GM23338 (cell line): Measurements from ENCODE around the gene CNTNAP2. TPM values are rescaled to one million over a fixed set of nuclear protein-coding genes. Genes with fewer than 3 reads are reported as not detected.

Experiments used
- ATAC-seq: fragments of 200-7000 bp; cut with Tn5 transposase; 3 replicates; pipeline ENCODE4 v1.9.1; 2020
- DNase-seq: peaks from one replicate; pipeline ENCODE4 v3.0.0-alpha.2; 2015; ENCODE audit warnings: low spot score
- H2AFZ ChIP-seq: fragments of 200-600 bp; sonication (generic); 2 replicates; pipeline ENCODE4 v1.8.0; 2016; ENCODE audit warnings: antibody characterized with exemption, mild to moderate bottlenecking, moderate library complexity
- H3F3A ChIP-seq: fragments of 200-600 bp; sonication (generic); replicated peaks from 2 replicates; pipeline ENCODE4 v1.8.0; 2017; ENCODE audit warnings: antibody characterized with exemption, mixed run types, low read depth
- H3K27ac ChIP-seq: fragments of 200-600 bp; sonication (generic); 2 replicates; pipeline ENCODE4 v1.6.1; 2016; ENCODE audit warnings: low read depth
- H3K27me3 ChIP-seq: fragments of 200-600 bp; sonication (generic); 2 replicates; pipeline ENCODE4 v1.8.0; 2016; ENCODE audit warnings: mild to moderate bottlenecking, mixed run types, moderate library complexity; ENCODE audit not compliant: insufficient read depth
- H3K36me3 ChIP-seq: fragments of 200-600 bp; sonication (generic); 2 replicates; pipeline ENCODE4 v1.8.0; 2016; ENCODE audit warnings: mild to moderate bottlenecking; ENCODE audit not compliant: insufficient read depth
- H3K4me1 ChIP-seq: fragments of 200-600 bp; sonication (generic); 2 replicates; pipeline ENCODE4 v1.8.0; 2016; ENCODE audit warnings: mild to moderate bottlenecking, moderate library complexity; ENCODE audit not compliant: insufficient read depth
- H3K4me2 ChIP-seq: fragments of 200-600 bp; sonication (generic); 2 replicates; pipeline ENCODE4 v1.7.1; 2017; ENCODE audit warnings: mixed run types
- H3K4me3 ChIP-seq: fragments of 200-600 bp; sonication (generic); 2 replicates; pipeline ENCODE4 v1.6.1; 2016; ENCODE audit warnings: mixed run types
- H3K79me2 ChIP-seq: fragments of 200-600 bp; sonication (generic); replicated peaks from 2 replicates; pipeline ENCODE4 v1.8.0; 2017; ENCODE audit warnings: mild to moderate bottlenecking; ENCODE audit not compliant: insufficient read depth
- H3K9me2 ChIP-seq: fragments of 200-600 bp; sonication (generic); 2 replicates; pipeline ENCODE4 v1.8.0; 2017; ENCODE audit not compliant: insufficient read depth
- H4K20me1 ChIP-seq: fragments of 200-600 bp; sonication (generic); replicated peaks from 2 replicates; pipeline ENCODE4 v1.8.0; 2017; ENCODE audit warnings: mild to moderate bottlenecking; ENCODE audit not compliant: insufficient read depth
- H3K27ac Mint-ChIP-seq: 2 replicates; pipeline ENCODE4 v1.8.0; 2020; ENCODE audit warnings: inconsistent platforms, mild to moderate bottlenecking, moderate library complexity, mixed read lengths
- H3K27me3 Mint-ChIP-seq: 3 replicates; pipeline ENCODE4 v1.8.0; 2022; ENCODE audit warnings: low read depth, mild to moderate bottlenecking, moderate library complexity, mixed read lengths, inconsistent platforms; ENCODE audit not compliant: insufficient read depth, poor library complexity
- H3K36me3 Mint-ChIP-seq: 3 replicates; pipeline ENCODE4 v1.8.0; 2021; ENCODE audit warnings: low read depth, mild to moderate bottlenecking, inconsistent platforms, moderate library complexity, mixed read lengths
- H3K4me1 Mint-ChIP-seq: 3 replicates; pipeline ENCODE4 v1.8.0; 2020; ENCODE audit warnings: mild to moderate bottlenecking, inconsistent platforms, mixed read lengths
- H3K4me3 Mint-ChIP-seq: 3 replicates; pipeline ENCODE4 v1.8.0; 2021; ENCODE audit warnings: moderate library complexity, mild to moderate bottlenecking, inconsistent platforms, mixed read lengths
- H3K9me3 Mint-ChIP-seq: 3 replicates; pipeline ENCODE4 v1.8.0; 2020; ENCODE audit warnings: moderate library complexity, mild to moderate bottlenecking, inconsistent platforms, mixed read lengths
- CREB1 ChIP-seq: fragments of 250-450 bp; sonication (Bioruptor Pico); IDR thresholded peaks from 2 replicates; pipeline ENCODE4 v1.5.0; 2020; ENCODE audit warnings: low read depth, mild to moderate bottlenecking, moderate library complexity
- ETS1 ChIP-seq: IDR thresholded peaks from 2 replicates; pipeline ENCODE4 v1.6.1; 2016; ENCODE audit warnings: antibody characterized with exemption
- EZH2 ChIP-seq: fragments of 200-600 bp; sonication (generic); IDR thresholded peaks from one replicate; pipeline ENCODE4 v1.8.0; 2017; ENCODE audit warnings: antibody characterized with exemption, mild to moderate bottlenecking, low read depth; ENCODE audit not compliant: unreplicated experiment
- JUNB ChIP-seq: IDR thresholded peaks from one replicate; pipeline ENCODE4 v1.6.1; 2016; ENCODE audit warnings: antibody characterized with exemption; ENCODE audit not compliant: unreplicated experiment
- NANOG ChIP-seq: IDR thresholded peaks from 2 replicates; pipeline ENCODE4 v1.6.1; 2016; ENCODE audit warnings: antibody characterized with exemption, borderline replicate concordance
- POLR2AphosphoS5 ChIP-seq: IDR thresholded peaks from 2 replicates; pipeline ENCODE4 v1.6.1; 2016; ENCODE audit warnings: antibody characterized with exemption, low read depth
- REST ChIP-seq: IDR thresholded peaks from one replicate; pipeline ENCODE4 v1.6.1; 2018; ENCODE audit warnings: antibody characterized with exemption; ENCODE audit not compliant: unreplicated experiment
- STAT1 ChIP-seq: IDR thresholded peaks from one replicate; pipeline ENCODE4 v1.6.1; 2016; ENCODE audit warnings: antibody characterized with exemption; ENCODE audit not compliant: unreplicated experiment
- ZNF114 ChIP-seq: fragments of 250-450 bp; sonication (Bioruptor Pico); IDR thresholded peaks from 2 replicates; pipeline ENCODE4 v1.5.0; 2020; ENCODE audit warnings: mild to moderate bottlenecking, moderate library complexity
- ZNF331 ChIP-seq: fragments of 250-450 bp; sonication (Bioruptor Pico); IDR thresholded peaks from 2 replicates; pipeline ENCODE4 v1.5.0; 2020; ENCODE audit warnings: low read depth, mild to moderate bottlenecking, moderate library complexity
- ZNF462 ChIP-seq: fragments of 250-450 bp; sonication (Bioruptor Pico); IDR thresholded peaks from 2 replicates; pipeline ENCODE4 v1.5.0; 2020; ENCODE audit warnings: mild to moderate bottlenecking, moderate library complexity
- polyA plus RNA-seq: library from polyadenylated mRNA; unstranded; fragments of >200 nt; fragmentation: Nextera tagmentation; extraction: Ambion mirVana; gene quantifications from 2 replicates; pipeline ENCODE4 v1.2.1, GENCODE V29; 2016
- total RNA-seq: library from RNA; depleted of rRNA; stranded (reverse); fragments of >200 nt; shearing (Covaris generic); gene quantifications from 2 replicates; pipeline ENCODE4 v1.2.3, GENCODE V29; 2014

Gene CNTNAP2
- total and polyA plus RNA-seq, 2 experiments from 2014 or later: 38.2 to 61.3 TPM

DNA sequence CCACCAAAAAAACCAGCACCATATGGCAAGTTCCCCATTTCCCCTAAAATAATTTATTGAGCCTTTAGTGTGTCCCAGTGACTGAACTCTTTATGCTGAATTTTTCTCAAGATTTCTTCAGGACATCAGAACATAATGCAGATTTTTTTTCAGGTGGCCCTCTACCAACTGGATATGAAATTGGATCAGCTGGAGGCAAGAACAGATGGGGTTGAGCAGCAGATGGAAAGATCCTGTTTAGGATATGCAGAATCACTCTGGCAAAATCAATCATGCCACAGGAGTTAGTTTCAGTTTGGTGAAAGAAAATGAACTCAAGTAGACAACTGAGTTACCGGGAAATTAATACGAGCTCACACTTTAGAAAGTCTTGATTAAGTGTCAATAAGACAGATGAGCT lies 1712.4 kb downstream of the CNTNAP2 start:
- H3K36me3 Mint-ChIP-seq: no peaks in the 10 kb centered on the region

More for the DNA sequence above, 1712.4 kb downstream of the CNTNAP2 start:
- Mint-ChIP-seq H3K4me3 (no peak overlapping the region), H3K9me3 (peaks cover 14% of the 10 kb centered on the region), H3K27ac (no peak overlapping the region), H3K27me3 (peaks cover 4% of the 10 kb centered on the region), H3K4me1 (no peaks in the 10 kb centered on the region)
- H3K27me3 ChIP-seq: no peaks in the 10 kb centered on the region
- no peak for ATAC-seq
- H3K4me3 ChIP-seq: no peak overlapping the region
- DNase-seq: no peak
- no peak overlapping the region for H3K4me2 ChIP-seq
- no peaks in the 10 kb centered on the region for H3K4me1 ChIP-seq
- H3K36me3 ChIP-seq: no peaks in the 10 kb centered on the region; the same call in 1 of the 2 replicates
- H3F3A ChIP-seq: no peaks in the 10 kb centered on the region
- H2AFZ ChIP-seq: no peak overlapping the region
- H3K9me2 ChIP-seq: peaks cover 3% of the 10 kb centered on the region; the same call in 1 of the 2 replicates
- no peaks in the 10 kb centered on the region for H3K79me2 ChIP-seq
- H4K20me1 ChIP-seq: no peaks in the 10 kb centered on the region
- TF ChIP-seq ZNF331 (CRISPR knock-in tag) (no peak), POLR2AphosphoS5 (no peak), REST (no peak), JUNB (no peak), ZNF462 (CRISPR knock-in tag) (no peak), NANOG (no peak), ZNF114 (CRISPR knock-in tag) (no peak), STAT1 (no peak), CREB1 (no peak), EZH2 (no peak), ETS1 (no peak)
- H3K27ac ChIP-seq: no peak overlapping the region
